IMR-90 (cell line): Measurements from ENCODE around the gene CACNA1G.

ENCODE experiments used
- BHLHE40 ChIP-seq: fragments of 150-350 bp; IDR thresholded peaks from 2 replicates; pipeline ENCODE4 v1.6.1; 2016; ENCODE audit warnings: mild to moderate bottlenecking, low read depth, low read length
- CEBPB ChIP-seq: IDR thresholded peaks from 2 replicates; pipeline ENCODE4 v1.6.1; 2012; ENCODE audit warnings: low read depth, low read length, improper control_type of control experiment
- CTCF ChIP-seq: conservative IDR thresholded peaks from 2 replicates; pipeline ENCODE4 v1.5.1; 2012; ENCODE audit warnings: mild to moderate bottlenecking, low read depth, low read length, improper control_type of control experiment
- FOS ChIP-seq: fragments of 150-350 bp; IDR thresholded peaks from 2 replicates; pipeline ENCODE4 v1.6.1; 2016; ENCODE audit warnings: low read depth, low read length
- MAFK ChIP-seq: IDR thresholded peaks from 2 replicates; pipeline ENCODE4 v1.6.1; 2012; ENCODE audit warnings: low read depth, low read length, improper control_type of control experiment
- MAZ ChIP-seq: IDR thresholded peaks from 2 replicates; pipeline ENCODE4 v1.6.1; 2012; ENCODE audit warnings: low read depth, mild to moderate bottlenecking, low read length, improper control_type of control experiment, moderate library complexity, borderline replicate concordance
- MXI1 ChIP-seq: IDR thresholded peaks from 2 replicates; pipeline ENCODE4 v1.6.1; 2012; ENCODE audit warnings: low read depth, mild to moderate bottlenecking, low read length, moderate library complexity, borderline replicate concordance
- POLR2A ChIP-seq: IDR thresholded peaks from 2 replicates; pipeline ENCODE4 v1.6.1; 2012; ENCODE audit warnings: mild to moderate bottlenecking, low read depth, low read length
- RAD21 ChIP-seq: IDR thresholded peaks from 2 replicates; pipeline ENCODE4 v1.6.1; 2012; ENCODE audit warnings: low read length, improper control_type of control experiment
- RCOR1 ChIP-seq: IDR thresholded peaks from 2 replicates; pipeline ENCODE4 v1.6.1; 2012; ENCODE audit warnings: mild to moderate bottlenecking, low read length, improper control_type of control experiment; ENCODE audit not compliant: insufficient replicate concordance
- RFX5 ChIP-seq: IDR thresholded peaks from 2 replicates; pipeline ENCODE4 v1.8.0; 2012; ENCODE audit warnings: low read depth, mild to moderate bottlenecking, low read length, moderate library complexity

- no peak for TF ChIP-seq CTCF
- TF ChIP-seq POLR2A = no peak
- TF ChIP-seq CEBPB = no peak
- no peak for TF ChIP-seq RAD21
- TF ChIP-seq FOS = no peak
- TF ChIP-seq MAFK = no peak
- no peak for TF ChIP-seq RFX5
- no peak for TF ChIP-seq MXI1
- TF ChIP-seq RCOR1 = no peak
- no peak for TF ChIP-seq MAZ
- no peak for TF ChIP-seq BHLHE40
Observed at GRCh38 chr17:50635982-50636803, 75.7 kb downstream of the CACNA1G start.
